GM18868 (cell line): ENCODE measurements around the gene ZBTB17.

Source experiments
- ATAC-seq: cut with Tn5 transposase; IDR thresholded peaks from one replicate; pipeline ENCODE4 v1.9.1; 2021; ENCODE audit warnings: mild to moderate bottlenecking, moderate library complexity; ENCODE audit not compliant: unreplicated experiment

ZBTB17 gene

GRCh38 chr1:15948595-15949452 is 27.1 kb downstream of the ZBTB17 start:
- ATAC-seq = peak; percentile 20

DNA sequence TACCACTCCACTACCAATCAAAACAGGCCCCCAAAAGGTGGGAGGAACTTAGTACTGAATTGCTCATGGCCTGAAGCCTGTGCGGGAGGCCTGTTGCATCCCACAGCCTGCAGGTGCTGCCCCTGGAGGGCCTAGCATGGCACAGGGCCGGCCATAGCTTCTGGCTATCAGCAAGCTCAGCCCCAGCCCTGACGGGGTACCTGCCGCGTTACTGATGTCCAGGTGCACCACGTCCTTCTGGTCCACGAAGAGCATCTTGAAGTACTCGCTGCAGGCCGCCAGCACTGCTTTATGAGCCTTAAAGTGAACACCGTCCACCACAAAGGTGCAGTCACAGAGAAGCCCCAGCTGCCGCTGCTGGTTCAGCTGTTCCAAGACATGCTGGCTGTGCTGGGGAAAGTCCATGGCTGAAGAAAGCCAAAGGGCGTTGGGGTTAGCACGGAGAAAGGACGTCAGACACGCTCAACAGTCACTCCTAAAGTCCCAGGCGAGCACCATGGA is 27.8 kb downstream of the ZBTB17 start:
- ATAC-seq = no peak

DNA sequence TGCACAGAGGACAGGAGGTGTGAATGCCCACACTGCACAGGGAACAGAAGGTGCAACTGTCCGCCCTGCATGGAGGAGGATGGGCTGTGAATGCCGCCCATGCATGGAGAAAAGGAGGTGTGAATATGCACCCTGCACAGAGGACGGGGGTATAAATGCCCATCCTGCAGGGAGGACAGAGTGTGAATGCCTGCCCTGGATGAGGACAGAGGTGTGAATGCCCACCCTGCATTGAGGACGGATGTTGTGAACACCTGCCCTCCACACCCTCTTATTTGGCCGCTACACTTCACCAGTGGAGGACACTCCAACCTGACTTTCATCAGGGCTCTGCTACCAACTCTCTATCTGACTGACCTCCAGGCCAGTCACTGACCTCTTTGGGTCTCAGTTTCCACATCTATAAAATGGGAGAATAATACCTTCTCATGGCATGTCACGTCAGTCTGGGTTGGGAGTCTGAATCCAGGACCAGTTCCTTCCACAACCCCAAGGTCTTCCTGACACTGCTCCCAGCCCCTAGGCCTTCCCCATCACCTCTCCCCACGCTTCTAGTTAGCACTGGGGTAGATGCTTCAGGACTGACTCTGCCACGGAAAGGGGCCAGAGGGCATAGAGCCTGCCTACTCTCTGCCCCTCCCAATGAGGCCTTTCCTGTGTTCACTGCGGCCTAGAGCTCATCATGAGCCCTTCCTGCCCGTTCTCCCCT is 28.4 kb downstream of the ZBTB17 start:
- ATAC-seq = no peak

DNA sequence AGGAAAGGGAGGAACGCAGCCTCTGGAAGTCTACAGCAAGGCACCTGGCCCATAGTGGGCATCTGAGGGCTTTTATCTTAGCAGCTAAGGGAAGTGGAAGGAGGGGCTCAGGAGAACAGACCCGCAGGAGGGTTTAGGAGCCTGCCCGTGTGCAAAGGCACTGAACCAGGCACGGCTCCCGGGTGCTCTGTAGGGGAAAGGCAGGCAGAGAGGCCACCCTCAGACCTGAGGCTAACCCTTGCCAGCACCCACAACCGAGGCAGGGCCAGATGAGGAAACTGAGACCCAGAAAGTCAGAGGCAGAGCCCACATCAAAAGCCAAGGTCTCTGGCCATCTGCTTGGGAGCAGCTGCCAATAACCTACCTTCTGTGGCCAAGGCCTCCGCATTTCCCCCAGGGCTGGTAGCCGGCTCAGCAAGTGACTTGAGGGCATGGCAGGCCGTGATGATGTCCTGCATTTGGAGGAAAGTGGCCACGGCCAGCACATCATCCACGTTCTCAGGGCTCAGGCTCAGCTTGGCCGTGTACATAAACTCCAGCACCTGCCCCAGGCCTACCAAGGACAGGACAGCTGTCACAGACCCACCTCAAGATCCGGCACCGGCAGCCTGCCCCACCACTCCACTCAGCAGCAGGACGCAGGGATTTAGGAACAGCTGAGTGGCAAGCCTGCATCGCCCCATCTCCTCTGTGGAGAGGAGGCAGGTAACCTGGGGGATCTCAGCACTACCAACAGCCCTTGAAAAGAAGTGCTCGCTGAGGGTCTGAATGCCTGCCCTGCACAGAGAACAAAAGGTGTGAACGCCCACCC is 29.1 kb downstream of the ZBTB17 start:
- ATAC-seq = no peak

DNA sequence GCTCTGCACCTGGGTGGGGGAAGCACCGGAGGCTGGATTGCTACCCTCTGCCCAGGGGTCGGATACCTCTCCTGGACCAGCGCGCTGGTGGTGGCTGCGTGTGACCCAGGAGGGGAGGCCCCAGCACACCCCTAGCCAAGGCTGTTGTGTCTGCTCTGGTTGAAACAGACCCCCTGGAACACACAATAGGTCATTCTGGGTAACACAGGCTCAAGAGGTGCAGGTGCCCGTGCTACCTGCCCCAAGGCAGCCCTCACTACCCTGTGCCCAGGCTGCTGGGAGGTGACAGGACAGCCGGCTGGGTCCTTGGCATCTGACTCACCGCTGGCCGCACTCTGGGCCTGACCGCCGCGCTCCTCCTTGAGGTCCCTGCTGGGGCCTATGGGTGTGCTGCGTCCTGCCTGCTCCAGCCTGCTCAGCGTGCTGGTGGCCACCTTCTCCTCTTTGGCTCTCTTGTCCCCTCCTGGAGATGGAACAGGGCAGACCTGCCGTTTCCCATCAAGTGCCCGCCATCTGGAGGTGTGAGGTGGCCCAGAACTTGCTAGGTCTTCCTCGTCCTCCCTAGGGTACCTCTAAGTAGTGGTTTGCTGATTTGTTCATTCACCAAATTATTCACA is 30.0 kb downstream of the ZBTB17 start:
- ATAC-seq = no peak

DNA sequence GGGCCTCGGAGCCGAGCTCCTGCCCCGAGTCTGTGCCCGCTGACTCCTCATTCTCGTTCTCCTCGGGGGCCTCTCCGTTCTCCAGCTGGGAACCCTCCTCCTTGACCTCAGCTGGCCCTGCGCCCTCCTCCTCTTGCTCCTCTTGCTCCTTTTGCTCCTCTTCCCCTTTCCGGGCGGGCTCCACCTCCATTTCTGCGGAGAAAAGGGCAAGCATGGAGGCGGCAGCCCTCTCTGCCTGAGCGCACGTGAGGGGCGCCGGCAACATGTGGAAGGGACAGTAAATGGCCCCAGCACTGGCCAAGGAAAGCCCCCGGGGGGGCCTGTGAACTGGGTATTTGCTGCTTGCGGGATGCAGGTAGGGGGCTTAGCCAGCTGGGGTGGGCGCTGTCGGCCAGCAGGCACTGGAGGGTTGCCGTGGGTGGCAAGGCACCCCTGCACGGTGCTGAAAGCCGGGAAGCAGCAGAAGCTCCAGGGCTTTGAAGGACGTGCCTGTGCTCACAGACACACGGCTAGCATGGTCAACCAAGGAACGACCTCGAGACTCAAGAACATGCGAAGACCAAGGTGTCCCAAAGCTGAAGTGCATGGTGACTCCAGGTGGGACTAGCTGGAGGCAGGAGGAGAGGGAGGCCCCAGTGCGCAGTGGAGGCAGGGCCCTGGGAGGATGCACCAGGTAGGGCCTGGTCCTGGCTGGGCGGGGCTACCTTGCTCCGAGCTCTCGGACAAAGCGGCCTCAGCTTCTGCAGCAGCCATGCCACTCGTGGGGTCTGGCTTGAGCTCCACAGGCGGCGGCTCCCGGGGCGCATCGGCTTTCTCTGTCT is 30.7 kb downstream of the ZBTB17 start:
- ATAC-seq = no peak

- ATAC-seq = no peak
Measured at GRCh38 chr1:15944308-15945010, 31.4 kb downstream of the ZBTB17 start.

DNA sequence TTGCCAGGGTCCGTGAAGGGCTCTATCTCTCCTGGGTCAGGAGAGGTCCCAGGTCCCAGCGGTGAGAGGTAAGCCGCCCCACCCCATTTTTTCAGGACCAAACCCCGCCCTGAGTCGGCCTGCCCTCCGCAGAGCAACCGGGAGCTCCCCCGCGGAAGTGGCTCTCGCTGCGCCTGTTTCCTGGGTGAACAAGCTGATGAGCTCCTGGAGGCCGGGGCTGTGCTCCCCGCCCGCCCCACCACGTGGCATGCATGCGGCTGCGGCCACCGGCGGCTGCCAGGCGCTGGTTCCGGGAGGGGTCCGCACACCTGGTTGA is 32.0 kb downstream of the ZBTB17 start:
- ATAC-seq = no peak

GRCh38 chr1:15943328-15943991 is 32.4 kb downstream of the ZBTB17 start:
- no peak for ATAC-seq

DNA sequence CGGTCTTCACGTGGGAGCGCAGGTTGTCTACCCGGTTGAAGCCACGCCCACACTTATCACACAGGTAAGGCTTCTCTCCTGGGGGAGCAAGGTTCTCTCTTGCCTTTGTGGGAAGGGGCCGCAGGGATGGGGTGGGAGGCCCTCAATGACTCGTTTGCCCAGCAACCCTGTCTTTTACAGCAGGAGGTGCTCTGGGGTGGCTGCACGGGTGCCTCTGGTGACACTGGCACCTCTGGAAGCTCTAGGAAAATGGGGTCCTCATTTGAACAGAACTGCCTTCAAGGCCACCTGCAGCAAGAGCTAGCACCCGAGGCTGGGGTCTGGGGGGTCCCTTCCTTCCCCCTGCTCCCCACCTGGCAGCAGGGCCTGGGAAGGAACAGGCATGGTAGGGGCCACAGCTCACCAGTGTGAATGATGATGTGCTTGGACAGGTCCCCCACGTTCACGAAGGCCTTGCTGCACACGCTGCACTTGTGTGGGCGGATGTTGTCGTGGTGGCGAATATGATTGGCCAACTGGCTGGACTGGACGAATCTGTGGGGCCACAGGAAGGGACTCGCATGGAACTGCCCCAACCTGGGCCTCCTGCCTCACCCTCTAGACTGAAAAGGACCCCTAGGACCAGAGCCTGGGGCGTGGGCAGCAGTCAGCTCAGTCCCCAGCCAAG is 33.1 kb downstream of the ZBTB17 start:
- ATAC-seq = no peak

DNA sequence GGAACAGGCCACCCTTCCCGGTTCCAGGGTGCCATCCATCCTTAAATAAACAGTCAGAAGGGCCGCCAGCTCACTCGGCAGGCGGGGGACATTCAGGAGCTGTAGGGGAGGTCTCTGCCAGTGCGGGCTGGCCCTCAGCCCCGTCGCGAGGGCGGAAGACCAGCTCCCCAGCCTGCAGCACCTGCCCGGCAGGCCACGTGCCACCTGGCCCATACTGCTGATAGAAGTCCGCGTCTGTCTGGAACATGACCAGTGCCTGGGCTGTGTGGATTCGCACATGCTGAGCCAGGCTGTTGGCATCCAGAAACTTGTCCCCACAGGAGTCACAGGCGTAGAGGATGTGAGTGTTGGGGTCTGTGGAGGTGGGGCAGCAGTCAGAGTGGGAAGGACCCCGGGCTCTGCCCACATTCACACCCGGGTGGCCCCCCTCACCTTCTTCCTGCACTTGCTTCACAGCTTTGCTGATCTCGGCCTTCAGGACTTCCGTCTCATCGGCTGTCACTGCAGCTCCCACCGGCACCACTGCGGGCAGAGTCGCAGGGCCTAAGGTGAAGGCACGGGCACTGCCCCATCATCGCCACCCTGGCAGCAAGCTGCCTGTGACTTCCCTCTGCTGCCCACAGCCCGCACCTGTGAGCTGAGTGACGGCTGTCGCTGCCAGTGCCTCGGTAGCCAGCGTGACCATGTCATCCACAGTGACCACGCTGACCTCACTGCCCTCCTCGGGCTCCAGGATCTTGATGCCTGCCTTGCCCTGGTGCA is 33.8 kb downstream of the ZBTB17 start:
- ATAC-seq = no peak

GRCh38 chr1:15941044-15941840 is 34.7 kb downstream of the ZBTB17 start:
- ATAC-seq = no peak

- ATAC-seq = no peak
Measured at GRCh38 chr1:15940110-15941043, 35.5 kb downstream of the ZBTB17 start.

DNA sequence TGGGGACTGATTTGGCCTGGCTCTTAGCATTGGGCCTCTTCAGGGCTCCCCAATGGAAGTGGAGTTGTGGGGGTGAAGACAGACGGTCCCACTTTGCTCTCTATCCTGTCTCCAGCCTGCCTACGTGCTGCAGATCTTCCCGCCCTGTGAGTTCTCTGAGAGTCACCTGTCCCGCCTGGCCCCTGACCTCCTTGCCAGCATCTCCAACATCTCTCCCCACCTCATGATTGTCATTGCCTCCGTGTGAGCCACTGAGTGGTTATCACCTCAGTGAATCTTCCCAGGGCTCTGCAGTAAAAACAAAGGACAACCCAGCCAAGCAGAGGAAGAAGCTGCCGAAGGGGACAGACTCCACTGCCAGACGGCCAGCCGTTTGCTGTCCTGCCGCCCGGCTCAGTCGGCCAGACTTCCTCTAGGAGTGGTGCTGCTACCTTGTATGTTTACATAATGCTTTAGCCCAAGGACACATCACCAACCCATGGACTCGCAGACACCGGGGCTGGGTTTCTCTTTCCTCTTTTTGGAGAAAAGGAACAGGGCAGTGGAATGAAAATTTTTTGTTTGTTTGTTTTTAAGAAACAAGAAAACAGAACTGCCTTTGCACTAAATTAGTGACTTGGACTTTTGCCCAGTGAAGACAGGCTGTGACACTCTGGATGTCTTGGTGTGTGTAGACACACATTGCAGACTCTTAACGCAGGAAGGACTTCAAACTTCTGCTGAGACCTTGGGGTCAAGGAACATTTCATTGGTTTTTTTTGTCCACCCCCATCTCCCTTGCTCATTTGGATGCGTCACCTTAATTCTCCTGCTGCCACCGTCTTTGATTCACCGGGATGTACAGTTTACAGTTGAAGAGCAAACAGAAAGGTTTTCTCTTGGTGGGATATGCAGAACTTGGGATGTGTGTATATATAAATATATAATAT is 36.5 kb downstream of the ZBTB17 start:
- no peak for ATAC-seq
